HL-60 (cell line): ENCODE data around the gene RNF32.

Experiments
- DNase-seq, 2 experiments: peaks; one replicate each; pipeline ENCODE4 v3.0.0-alpha.2; 2010 to 2020; ENCODE audit warnings: low read depth in 1 of 2, low spot score in 1 of 2
- H3K27ac ChIP-seq: fragments of 250-450 bp; sonication (Bioruptor Pico); replicated peaks from 2 replicates; pipeline ENCODE4 v1.5.1; 2020; ENCODE audit warnings: mild to moderate bottlenecking, moderate library complexity
- H3K27me3 ChIP-seq: fragments of 250-450 bp; sonication (Bioruptor Pico); 2 replicates; pipeline ENCODE4 v1.5.1; 2021; ENCODE audit warnings: mild to moderate bottlenecking, moderate library complexity; ENCODE audit not compliant: insufficient read depth, poor library complexity, severe bottlenecking
- H3K4me3 ChIP-seq: replicated peaks from 2 replicates; pipeline ENCODE4 v1.5.1; 2011; ENCODE audit warnings: mild to moderate bottlenecking, control low read depth, low read length; ENCODE audit not compliant: insufficient read depth
- CTCF ChIP-seq: IDR thresholded peaks from one replicate; pipeline ENCODE4 v1.5.1; 2011; ENCODE audit warnings: low read length, control low read depth, inconsistent platforms; ENCODE audit not compliant: insufficient read depth
- GABPA ChIP-seq: IDR thresholded peaks from 2 replicates; pipeline ENCODE4 v1.6.1; 2012; ENCODE audit warnings: low read depth
- POLR2AphosphoS5 ChIP-seq: IDR thresholded peaks from 2 replicates; pipeline ENCODE4 v1.6.1; 2012; ENCODE audit warnings: low read depth
- REST ChIP-seq: IDR thresholded peaks from 2 replicates; pipeline ENCODE4 v1.6.1; 2012; ENCODE audit warnings: low read depth; ENCODE audit not compliant: insufficient replicate concordance
- SPI1 ChIP-seq: IDR thresholded peaks from 2 replicates; pipeline ENCODE4 v1.6.1; 2012; ENCODE audit warnings: low read depth, mild to moderate bottlenecking, borderline replicate concordance

Gene RNF32

GRCh38 chr7:156620291-156620675, 20.3 kb upstream of the RNF32 start:
- Histone ChIP-seq H3K4me3 (no peak overlapping the region), H3K27me3 (peaks cover 36% of the 10 kb centered on the region), H3K27ac (no peak overlapping the region)
- no peak for DNase-seq
- no peak for TF ChIP-seq POLR2AphosphoS5
- TF ChIP-seq SPI1 = no peak
- TF ChIP-seq GABPA = no peak
- TF ChIP-seq CTCF = no peak
- TF ChIP-seq REST = no peak

GRCh38 chr7:156621652-156622051, 18.9 kb upstream of the RNF32 start:
- no peak for DNase-seq
- TF ChIP-seq SPI1 (no peak), GABPA (no peak), CTCF (no peak), POLR2AphosphoS5 (no peak), REST (no peak)
- H3K27me3 ChIP-seq = peaks cover 26% of the 10 kb centered on the region

GRCh38 chr7:156625580-156625979, 15.0 kb upstream of the RNF32 start:
- Histone ChIP-seq H3K27me3 (peaks cover 11% of the 10 kb centered on the region), H3K27ac (no peak overlapping the region), H3K4me3 (no peak overlapping the region)
- TF ChIP-seq CTCF (no peak), REST (no peak), POLR2AphosphoS5 (no peak), GABPA (no peak)
- no peak for DNase-seq

More at GRCh38 chr7:156621652-156622051, 18.9 kb upstream of the RNF32 start:
- no peak overlapping the region for H3K4me3 ChIP-seq
- no peak overlapping the region for H3K27ac ChIP-seq
